Immature natural killer cell (primary cell): ENCODE results near the gene ARHGAP24. TPM values are rescaled to one million over a fixed set of nuclear protein-coding genes. Genes with fewer than 3 reads are reported as not detected.

Experiments
- DNase-seq, 3 donors: peaks; one replicate each; pipeline ENCODE4 v3.0.0; 2022; ENCODE audit warnings: mixed read lengths in 1 of 3
- H3K27ac Mint-ChIP-seq, 6 donors: one replicate each; pipeline ENCODE4 v1.8.0; 2020; ENCODE audit warnings: mixed read lengths in 6 of 6, mild to moderate bottlenecking in 5 of 6, inconsistent platforms in 4 of 6, moderate library complexity in 3 of 6
- H3K27me3 Mint-ChIP-seq, 3 donors: one replicate each; pipeline ENCODE4 v1.8.0; 2020 to 2021; ENCODE audit warnings: low read depth in 3 of 3, mild to moderate bottlenecking in 3 of 3, mixed read lengths in 3 of 3, moderate library complexity in 3 of 3, inconsistent platforms in 1 of 3
- H3K36me3 Mint-ChIP-seq, 3 donors: one replicate each; pipeline ENCODE4 v1.8.0; 2020; ENCODE audit warnings: mixed read lengths in 3 of 3, inconsistent platforms in 2 of 3, mild to moderate bottlenecking in 2 of 3
- H3K4me1 Mint-ChIP-seq, 2 donors: one replicate each; pipeline ENCODE4 v1.8.0; 2020; ENCODE audit warnings: inconsistent platforms in 2 of 2, mild to moderate bottlenecking in 2 of 2, mixed read lengths in 2 of 2, moderate library complexity in 1 of 2
- H3K4me3 Mint-ChIP-seq, 5 donors: one replicate each; pipeline ENCODE4 v1.8.0; 2020; ENCODE audit warnings: mild to moderate bottlenecking in 5 of 5, mixed read lengths in 5 of 5, inconsistent platforms in 3 of 5, moderate library complexity in 3 of 5
- H3K9me3 Mint-ChIP-seq, 6 donors: one replicate each; pipeline ENCODE4 v1.8.0; 2020; ENCODE audit warnings: mild to moderate bottlenecking in 6 of 6, mixed read lengths in 6 of 6, inconsistent platforms in 4 of 6, moderate library complexity in 3 of 6
- polyA plus RNA-seq, 3 donors: library from polyadenylated mRNA; unstranded; fragments of 300-500 nt; fragmentation: Illumina TruSeq; gene quantifications; one replicate each; pipeline ENCODE4 v1.2.3, GENCODE V29; 2021

Gene ARHGAP24
- polyA plus RNA-seq, 3 donors from 2014 or later = 0.06 to 0.24 TPM; not detected in 1

DNA sequence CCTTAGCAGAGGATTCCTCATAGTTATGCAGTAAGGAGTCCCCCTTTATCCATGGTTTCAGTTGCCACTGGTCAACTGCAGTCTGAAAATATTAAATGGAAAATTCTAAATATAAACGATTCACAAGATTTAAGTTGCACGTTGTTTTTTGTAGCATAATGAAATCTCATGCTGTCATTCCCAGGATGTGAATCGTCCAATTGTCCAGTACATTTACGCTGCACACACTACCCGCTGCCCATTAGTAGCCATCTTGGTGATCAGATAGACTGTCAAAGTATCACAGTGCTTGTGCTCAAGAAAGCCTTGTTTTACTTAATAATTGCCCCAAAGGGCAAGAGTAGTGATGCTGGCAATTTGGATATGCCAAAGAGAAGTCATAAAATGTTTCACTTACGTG, 450.1 kb downstream of the ARHGAP24 start:
- Mint-ChIP-seq H3K4me1 (peaks cover 0 to 1% of the 10 kb centered on the region in 2 donors), H3K27ac (no peak overlapping the region), H3K36me3 (no peaks in the 10 kb centered on the region), H3K27me3 (peaks cover 0 to 2% (median 1%) of the 10 kb centered on the region in 3 donors), H3K9me3 (peaks cover 0 to 24% (median 7%) of the 10 kb centered on the region in 6 donors), H3K4me3 (no peak overlapping the region)
- no peak for DNase-seq

GRCh38 chr4:85928775-85929591, 454.0 kb downstream of the ARHGAP24 start:
- Mint-ChIP-seq H3K4me3 (no peak overlapping the region), H3K27me3 (peaks cover 0 to 2% (median 1%) of the 10 kb centered on the region in 3 donors), H3K4me1 (peaks cover 0 to 1% of the 10 kb centered on the region in 2 donors), H3K9me3 (peaks cover 0 to 19% (median 4%) of the 10 kb centered on the region in 6 donors), H3K27ac (no peak overlapping the region), H3K36me3 (no peaks in the 10 kb centered on the region)
- DNase-seq = no peak

DNA sequence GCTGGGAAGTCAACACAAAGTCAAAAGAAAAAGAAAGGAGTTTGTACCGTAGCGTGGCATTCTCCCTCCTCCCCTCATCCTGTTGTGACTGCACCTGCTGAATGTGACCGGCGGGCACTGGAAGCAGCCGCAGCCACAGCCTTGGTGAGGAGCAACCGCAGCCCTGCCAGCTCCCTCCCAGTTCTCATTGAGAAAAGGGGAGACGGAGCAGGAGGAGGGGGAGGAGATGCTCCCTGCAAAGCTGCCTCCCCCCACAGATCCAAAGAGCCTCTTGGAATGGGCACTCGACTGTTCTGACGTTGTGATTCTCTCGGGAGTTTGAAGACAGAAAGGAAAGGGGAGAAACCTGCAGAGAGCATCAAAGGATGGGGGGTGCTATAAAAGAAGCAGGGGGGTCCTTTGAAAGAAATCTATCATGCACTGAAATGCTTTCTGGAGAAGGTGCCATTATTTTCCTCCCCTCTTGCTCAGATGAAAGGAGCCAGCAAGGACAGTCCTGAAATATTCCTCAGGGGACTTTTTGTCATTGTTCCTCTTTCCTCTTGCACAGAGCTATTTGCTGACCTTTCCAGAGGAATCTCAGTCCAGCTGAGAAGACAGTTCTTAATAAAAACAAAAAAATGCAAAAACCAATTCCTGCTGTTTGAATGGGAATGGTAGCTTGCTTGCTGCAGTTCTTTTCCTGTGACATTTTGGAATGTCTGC, 455.2 kb downstream of the ARHGAP24 start:
- DNase-seq = no peak
- Mint-ChIP-seq H3K4me3 (peak overlapping the region in 1 of 5 donors; percentile 1), H3K27me3 (peaks cover 0 to 2% (median 1%) of the 10 kb centered on the region in 3 donors), H3K4me1 (peaks cover 0 to 1% of the 10 kb centered on the region in 2 donors), H3K9me3 (peaks cover 0 to 15% (median 4%) of the 10 kb centered on the region in 6 donors), H3K27ac (no peak overlapping the region), H3K36me3 (no peaks in the 10 kb centered on the region)

- Mint-ChIP-seq H3K27me3 (peaks cover 0 to 2% (median 1%) of the 10 kb centered on the region in 3 donors), H3K4me1 (peaks cover 0 to 1% of the 10 kb centered on the region in 2 donors), H3K9me3 (peaks cover 3 to 14% (median 5%) of the 10 kb centered on the region in 6 donors), H3K27ac (no peak overlapping the region), H3K36me3 (no peaks in the 10 kb centered on the region), H3K4me3 (no peak overlapping the region)
- no peak for DNase-seq
Measured at GRCh38 chr4:85932500-85933290, 457.7 kb downstream of the ARHGAP24 start.

DNA sequence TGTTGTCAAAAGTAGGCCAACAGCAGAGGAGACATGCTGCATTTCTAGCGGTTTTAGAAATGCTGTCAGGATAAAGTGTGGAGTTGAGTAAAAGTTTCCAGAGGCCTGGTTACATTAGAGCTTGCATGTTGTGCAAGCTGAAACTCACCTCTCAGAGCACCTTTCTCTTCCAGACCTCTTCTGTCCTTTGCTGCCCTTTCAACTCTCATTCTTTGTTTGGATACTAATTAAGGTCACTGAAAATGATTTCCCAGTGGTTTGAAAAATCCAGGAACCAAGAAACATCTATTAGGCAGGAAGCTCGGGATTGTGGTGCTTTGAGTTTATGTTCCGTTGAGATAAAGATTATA, 458.3 kb downstream of the ARHGAP24 start:
- Mint-ChIP-seq H3K4me1 (peaks cover 0 to 1% of the 10 kb centered on the region in 2 donors), H3K27ac (no peak overlapping the region), H3K27me3 (peaks cover 0 to under 1% (median 0%) of the 10 kb centered on the region in 3 donors), H3K9me3 (peaks cover 3 to 14% (median 4%) of the 10 kb centered on the region in 6 donors), H3K36me3 (no peaks in the 10 kb centered on the region), H3K4me3 (no peak overlapping the region)
- DNase-seq = no peak

DNA sequence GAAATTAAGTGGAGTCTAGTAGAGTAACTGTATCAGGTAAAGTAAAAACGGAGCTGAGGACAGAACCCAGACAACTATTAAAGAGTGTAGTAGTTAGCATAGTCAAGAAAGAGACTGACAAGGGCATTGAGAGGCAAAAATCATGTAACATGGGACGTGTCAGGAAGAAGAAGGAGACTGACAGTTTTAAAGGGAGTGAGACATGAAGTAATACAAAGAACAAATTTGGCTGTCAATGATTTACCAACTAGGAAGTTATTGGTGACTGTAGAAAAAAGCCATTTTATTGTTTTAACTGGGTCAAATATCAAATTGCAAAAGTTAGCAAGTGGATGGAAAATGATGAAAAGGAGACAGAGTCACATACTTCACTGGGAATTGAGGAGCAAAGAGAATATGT, 462.6 kb downstream of the ARHGAP24 start:
- Mint-ChIP-seq H3K4me3 (no peak overlapping the region), H3K4me1 (no peaks in the 10 kb centered on the region), H3K36me3 (no peaks in the 10 kb centered on the region), H3K9me3 (peaks cover 3 to 10% (median 5%) of the 10 kb centered on the region in 6 donors), H3K27me3 (no peaks in the 10 kb centered on the region), H3K27ac (no peak overlapping the region)
- DNase-seq = no peak

GRCh38 chr4:85938062-85938461, 463.1 kb downstream of the ARHGAP24 start:
- Mint-ChIP-seq H3K4me3 (no peak overlapping the region), H3K36me3 (no peaks in the 10 kb centered on the region), H3K4me1 (no peaks in the 10 kb centered on the region), H3K9me3 (peaks cover 3 to 10% (median 5%) of the 10 kb centered on the region in 6 donors), H3K27me3 (no peaks in the 10 kb centered on the region), H3K27ac (no peak overlapping the region)
- DNase-seq = no peak

DNA sequence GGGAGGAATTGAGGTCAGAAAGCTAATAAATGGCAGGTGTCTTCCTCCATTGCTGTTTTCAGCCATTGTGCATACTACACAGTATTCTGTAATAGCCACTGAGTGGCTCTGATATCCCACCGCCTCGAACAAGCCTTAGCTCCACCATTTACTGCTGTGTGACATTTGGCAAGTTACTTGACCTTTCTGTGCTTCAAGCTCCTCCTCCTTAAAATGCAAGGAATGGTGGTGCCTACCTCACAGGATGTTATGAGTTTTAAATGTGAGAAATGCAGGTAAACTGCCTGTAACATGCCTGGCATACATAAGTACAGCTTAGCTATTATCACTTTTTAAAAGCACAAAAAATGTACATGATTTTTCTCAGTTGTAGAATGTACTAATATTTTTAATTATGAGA, 464.0 kb downstream of the ARHGAP24 start:
- Mint-ChIP-seq H3K27me3 (no peaks in the 10 kb centered on the region), H3K4me1 (no peaks in the 10 kb centered on the region), H3K36me3 (no peaks in the 10 kb centered on the region), H3K27ac (no peak overlapping the region), H3K9me3 (peaks cover 0 to 10% (median 5%) of the 10 kb centered on the region in 6 donors), H3K4me3 (no peak overlapping the region)
- no peak for DNase-seq

- H3K27ac Mint-ChIP-seq = no peak overlapping the region
- H3K9me3 Mint-ChIP-seq = peaks cover 0 to 16% (median 5%) of the 10 kb centered on the region in 6 donors
- DNase-seq = no peak
- no peaks in the 10 kb centered on the region for H3K27me3 Mint-ChIP-seq
- H3K4me3 Mint-ChIP-seq = no peak overlapping the region
- no peaks in the 10 kb centered on the region for H3K36me3 Mint-ChIP-seq
- no peaks in the 10 kb centered on the region for H3K4me1 Mint-ChIP-seq
Measured at GRCh38 chr4:85939595-85939994, 464.6 kb downstream of the ARHGAP24 start.

- H3K27ac Mint-ChIP-seq = no peak overlapping the region
- H3K4me3 Mint-ChIP-seq = no peak overlapping the region
- H3K27me3 Mint-ChIP-seq = no peaks in the 10 kb centered on the region
- H3K4me1 Mint-ChIP-seq = no peaks in the 10 kb centered on the region
- no peaks in the 10 kb centered on the region for H3K36me3 Mint-ChIP-seq
- DNase-seq = no peak
- H3K9me3 Mint-ChIP-seq = peaks cover 0 to 16% (median 5%) of the 10 kb centered on the region in 6 donors
Measured at GRCh38 chr4:85940151-85940550, 465.2 kb downstream of the ARHGAP24 start.

DNA sequence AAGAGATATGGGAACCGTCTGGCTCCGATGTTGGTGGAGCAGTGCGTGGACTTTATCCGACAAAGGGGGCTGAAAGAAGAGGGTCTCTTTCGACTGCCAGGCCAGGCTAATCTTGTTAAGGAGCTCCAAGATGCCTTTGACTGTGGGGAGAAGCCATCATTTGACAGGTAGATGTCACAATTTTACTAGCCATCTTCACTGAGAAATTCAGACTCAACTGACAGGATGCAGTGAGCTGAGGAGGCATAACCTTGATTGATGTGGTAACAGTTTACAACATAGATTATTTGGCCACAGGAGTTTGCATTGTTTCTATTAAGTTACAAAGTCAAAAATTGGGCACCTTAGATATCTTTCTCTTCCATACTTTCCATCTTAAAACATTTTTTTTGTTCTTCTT, 467.2 kb downstream of the ARHGAP24 start:
- peaks cover 0 to 26% (median 5%) of the 10 kb centered on the region in 6 donors for H3K9me3 Mint-ChIP-seq
- H3K27me3 Mint-ChIP-seq = peaks cover 0 to 2% (median 0%) of the 10 kb centered on the region in 3 donors
- H3K4me1 Mint-ChIP-seq = no peaks in the 10 kb centered on the region
- no peak for DNase-seq
- no peaks in the 10 kb centered on the region for H3K36me3 Mint-ChIP-seq
- no peak overlapping the region for H3K4me3 Mint-ChIP-seq
- H3K27ac Mint-ChIP-seq = no peak overlapping the region

DNA sequence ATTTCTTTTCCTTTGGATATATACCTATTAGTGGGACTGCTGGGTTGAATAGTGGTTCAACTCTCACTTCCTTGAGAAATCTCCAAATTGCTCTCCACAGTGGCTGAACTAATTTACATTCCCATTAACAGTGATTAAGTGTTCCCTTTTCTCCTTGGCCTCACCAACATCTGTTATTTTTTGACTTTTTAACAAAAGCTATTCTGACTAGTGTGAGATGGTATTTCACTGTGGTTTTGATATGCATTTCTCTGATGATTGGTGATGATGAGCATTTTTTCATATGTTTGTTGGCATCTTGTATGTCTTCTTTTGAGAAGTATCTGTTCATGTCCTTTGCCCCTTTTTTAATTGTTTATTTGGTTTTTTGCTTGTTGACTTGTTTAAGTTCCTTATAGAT, 471.9 kb downstream of the ARHGAP24 start:
- Mint-ChIP-seq H3K27ac (no peak overlapping the region), H3K36me3 (no peaks in the 10 kb centered on the region), H3K4me3 (no peak overlapping the region), H3K4me1 (no peaks in the 10 kb centered on the region), H3K27me3 (peaks cover 0 to 2% (median 0%) of the 10 kb centered on the region in 3 donors), H3K9me3 (peaks cover 0 to 29% (median 5%) of the 10 kb centered on the region in 6 donors)
- no peak for DNase-seq

- Mint-ChIP-seq H3K4me3 (no peak overlapping the region), H3K9me3 (peaks cover 0 to 31% (median 10%) of the 10 kb centered on the region in 6 donors), H3K4me1 (no peaks in the 10 kb centered on the region), H3K36me3 (no peaks in the 10 kb centered on the region), H3K27me3 (peaks cover 0 to 3% (median 0%) of the 10 kb centered on the region in 3 donors), H3K27ac (no peak overlapping the region)
- DNase-seq = no peak
Measured at GRCh38 chr4:85951099-85951498, 476.1 kb downstream of the ARHGAP24 start.
